Panc1 (cell line): Measurements from ENCODE around the gene ENTPD8. TPM values are rescaled to one million over a fixed set of nuclear protein-coding genes. Genes with fewer than 3 reads are reported as not detected.
A peak's percentile ranks its signal among the peaks of the same experiment; 100 is the strongest.

Experiments used
- ATAC-seq: fragments of 200-7000 bp; cut with Tn5 transposase; 2 replicates; pipeline ENCODE4 v1.9.1; 2020; ENCODE audit warnings: mild to moderate bottlenecking, moderate library complexity
- BruUV-seq: library from RNA; stranded (reverse); fragments of 400-500 nt; replicated peaks from 2 replicates; lab custom pipeline; 2021; lab: Mats Ljungman, UMichigan
- CTCF ChIA-PET: fragments of 300-600 bp; sonication (Branson Sonifier 250); formaldehyde crosslinking; loops from one replicate; lab custom pipeline; 2022; ENCODE audit warnings: antibody characterized with exemption; lab: Charles Lee
- POLR2A ChIA-PET: fragments of 300-600 bp; sonication (Branson Sonifier 250); formaldehyde crosslinking; loops from one replicate; lab custom pipeline; 2022; ENCODE audit warnings: antibody characterized with exemption; lab: Charles Lee
- DNase-seq: peaks from one replicate; pipeline ENCODE4 v3.0.0-alpha.2; 2010; ENCODE audit warnings: low read depth, low spot score
- H3K27ac ChIP-seq: 2 replicates; pipeline ENCODE4 v1.5.1; 2011; ENCODE audit warnings: mild to moderate bottlenecking, low read length, inconsistent platforms
- H3K27me3 ChIP-seq: fragments of 200-500 bp; sonication (Bioruptor generic); 2 replicates; pipeline ENCODE4 v1.6.0; 2014; ENCODE audit warnings: low read length, inconsistent platforms; ENCODE audit not compliant: control insufficient read depth, insufficient read depth
- H3K36me3 ChIP-seq: fragments of 200-500 bp; sonication (Bioruptor generic); 2 replicates; pipeline ENCODE4 v1.5.1; 2014; ENCODE audit warnings: inconsistent platforms, mild to moderate bottlenecking, low read length, moderate library complexity; ENCODE audit not compliant: control insufficient read depth, insufficient read depth
- H3K4me1 ChIP-seq: 2 replicates; pipeline ENCODE4 v1.5.1; 2011; ENCODE audit warnings: inconsistent platforms, mild to moderate bottlenecking, low read length, moderate library complexity; ENCODE audit not compliant: control insufficient read depth, insufficient read depth
- H3K4me3 ChIP-seq, 2 experiments: 2 replicates each; pipeline ENCODE4 v1.5.1; 2011 to 2012; ENCODE audit warnings: low read depth in 2 of 2, low read length in 2 of 2, mild to moderate bottlenecking in 2 of 2, inconsistent platforms in 1 of 2, moderate library complexity in 1 of 2
- H3K9me3 ChIP-seq: fragments of 200-500 bp; sonication (Bioruptor generic); 2 replicates; pipeline ENCODE4 v1.5.1; 2014; ENCODE audit warnings: low read depth, mild to moderate bottlenecking, inconsistent platforms, low read length, moderate library complexity; ENCODE audit not compliant: control insufficient read depth, insufficient read depth
- CTCF ChIP-seq: fragments of 450-650 bp; IDR thresholded peaks from 2 replicates; pipeline ENCODE4 v1.5.1; 2017; ENCODE audit warnings: mild to moderate bottlenecking
- POLR2AphosphoS5 ChIP-seq: IDR thresholded peaks from 2 replicates; pipeline ENCODE4 v1.6.1; 2012; ENCODE audit warnings: mild to moderate bottlenecking, low read depth, low read length, moderate library complexity
- REST ChIP-seq, 2 experiments: IDR thresholded peaks; 2 replicates each; pipeline ENCODE4 v1.6.1; 2011 to 2012; ENCODE audit warnings: low read depth in 2 of 2, control low read depth in 1 of 2, low read length in 1 of 2, mild to moderate bottlenecking in 1 of 2, moderate library complexity in 1 of 2; ENCODE audit not compliant: insufficient read depth in 1 of 2
- SIN3A ChIP-seq: IDR thresholded peaks from 2 replicates; pipeline ENCODE4 v1.6.1; 2012; ENCODE audit warnings: low read depth, mild to moderate bottlenecking, low read length, moderate library complexity, borderline replicate concordance; ENCODE audit not compliant: insufficient read depth
- TCF7L2 ChIP-seq: IDR thresholded peaks from 2 replicates; pipeline ENCODE4 v1.6.1; 2011; ENCODE audit warnings: mild to moderate bottlenecking, low read depth, low read length, inconsistent platforms
- in situ Hi-C: cut with HindIII; loops from 2 replicates; pipeline ENCODE4 v1.10.0; 2016; ENCODE audit warnings: low sequenced_read_pairs, low pct_unique_long_range_greater_than_20kb
- intact Hi-C: fragments of 100-400 bp; cut with micrococcal nuclease; formaldehyde crosslinking; loops from one replicate; pipeline ENCODE4 v1.10.0; 2022; ENCODE audit not compliant: unreplicated experiment
- total RNA-seq: library from RNA; stranded (reverse); gene quantifications from one replicate; pipeline ENCODE4 v1.2.1, GENCODE V29; 2021; ENCODE audit not compliant: unreplicated experiment

The ENTPD8 gene
- total RNA-seq, 1 experiment from 2014 or later = 3.9 TPM

GRCh38 chr9:137408651-137409405 is 32.3 kb downstream of the ENTPD8 start:
- intact Hi-C loops = no loop called here
- Histone ChIP-seq H3K4me3 (no peak overlapping the region), H3K36me3 (no peaks in the 10 kb centered on the region), H3K27ac (peak overlapping the region; percentile 40), H3K9me3 (no peaks in the 10 kb centered on the region), H3K4me1 (peaks cover 37% of the 10 kb centered on the region), H3K27me3 (no peaks in the 10 kb centered on the region)
- no TSS peak for BruUV-seq
- in situ Hi-C loops = no loop called here
- DNase-seq (no peak), ATAC-seq (no peak)
- ChIA-PET POLR2A (interaction anchor here (0.6 kb wide), 1 partner anchor 33 kb away, joined by 3 read pairs; no protein-coding TSS in a partner anchor), CTCF (interaction anchor here (0.5 to 1.2 kb wide), 2 partner anchors 14 to 107 kb away, joined by 4 read pairs; partner anchors contain the start of genes EXD3 and NRARP)
- TF ChIP-seq SIN3A = no peak
- no peak for TF ChIP-seq REST (IDR thresholded peaks at IDR 0.05; ENCODE audit: insufficient read depth in 1 of 2, low read depth in 2 of 2, low read length in 1 of 2)
- TF ChIP-seq CTCF = no peak
- TF ChIP-seq TCF7L2 = no peak

GRCh38 chr9:137407590-137408300 is 33.4 kb downstream of the ENTPD8 start:
- intact Hi-C loops (no loop called here), in situ Hi-C loops (no loop called here)
- ChIA-PET CTCF (interaction anchor here (0.5 to 1.2 kb wide), 3 partner anchors 15 to 110 kb away, joined by 4 to 5 read pairs (median 4); partner anchors contain the start of genes EXD3 and NRARP), POLR2A (no interaction called here)
- ATAC-seq (no peak), DNase-seq (no peak)
- H3K36me3 ChIP-seq = no peaks in the 10 kb centered on the region
- TF ChIP-seq SIN3A = no peak
- no peak for TF ChIP-seq CTCF
- TF ChIP-seq REST (IDR thresholded peaks at IDR 0.05; ENCODE audit: insufficient read depth in 1 of 2, low read depth in 2 of 2, low read length in 1 of 2) = no peak
- no peak for TF ChIP-seq TCF7L2
- no peak for TF ChIP-seq POLR2AphosphoS5
- peaks cover 36% of the 10 kb centered on the region for H3K4me1 ChIP-seq
- peak overlapping the region; percentile 51; the same call in 1 of the 2 replicates for H3K27ac ChIP-seq
- no TSS peak for BruUV-seq
- H3K9me3 ChIP-seq = no peaks in the 10 kb centered on the region
- H3K4me3 ChIP-seq = peak overlapping the region; percentile 30 to 49
- no peaks in the 10 kb centered on the region for H3K27me3 ChIP-seq
